GM13977 (cell line): ENCODE results near the gene SURF4.

Experiments used
- DNase-seq: peaks from one replicate; pipeline ENCODE4 v3.0.0; 2012; ENCODE audit warnings: low spot score
- in situ Hi-C: fragments of 300-500 bp; cut with MboI; formaldehyde crosslinking; loops from one replicate; pipeline ENCODE4 v1.12.0; 2022; ENCODE audit warnings: low sequenced_read_pairs, low pct_unique_long_range_greater_than_20kb, mixed read lengths, inconsistent platforms; ENCODE audit not compliant: unreplicated experiment
- TF ChIP-seq, protein P1 (sequence below): IDR thresholded peaks from 2 replicates; pipeline ENCODE4 v1.5.1; 2012; ENCODE audit warnings: mild to moderate bottlenecking, control low read depth; ENCODE audit not compliant: insufficient read depth; ENCODE audit errors: extremely low read depth, missing control alignments

The SURF4 gene

GRCh38 chr9:133375724-133376654 lies at the start of gene SURF4, which contains the start of gene STKLD1:
SURF4 (minus strand) TSS chr9:133376060; CDS start chr9:133375969, 91 bp downstream.
STKLD1 (plus strand) TSS chr9:133376366; CDS start chr9:133376474, 108 bp downstream.
- in situ Hi-C loops = no loop called here
- peak; percentile 100 for DNase-seq
- TF ChIP-seq, protein P1, sequence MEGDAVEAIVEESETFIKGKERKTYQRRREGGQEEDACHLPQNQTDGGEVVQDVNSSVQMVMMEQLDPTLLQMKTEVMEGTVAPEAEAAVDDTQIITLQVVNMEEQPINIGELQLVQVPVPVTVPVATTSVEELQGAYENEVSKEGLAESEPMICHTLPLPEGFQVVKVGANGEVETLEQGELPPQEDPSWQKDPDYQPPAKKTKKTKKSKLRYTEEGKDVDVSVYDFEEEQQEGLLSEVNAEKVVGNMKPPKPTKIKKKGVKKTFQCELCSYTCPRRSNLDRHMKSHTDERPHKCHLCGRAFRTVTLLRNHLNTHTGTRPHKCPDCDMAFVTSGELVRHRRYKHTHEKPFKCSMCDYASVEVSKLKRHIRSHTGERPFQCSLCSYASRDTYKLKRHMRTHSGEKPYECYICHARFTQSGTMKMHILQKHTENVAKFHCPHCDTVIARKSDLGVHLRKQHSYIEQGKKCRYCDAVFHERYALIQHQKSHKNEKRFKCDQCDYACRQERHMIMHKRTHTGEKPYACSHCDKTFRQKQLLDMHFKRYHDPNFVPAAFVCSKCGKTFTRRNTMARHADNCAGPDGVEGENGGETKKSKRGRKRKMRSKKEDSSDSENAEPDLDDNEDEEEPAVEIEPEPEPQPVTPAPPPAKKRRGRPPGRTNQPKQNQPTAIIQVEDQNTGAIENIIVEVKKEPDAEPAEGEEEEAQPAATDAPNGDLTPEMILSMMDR = no peak

GRCh38 chr9:133425049-133425632 lies 49.3 kb upstream of the SURF4 start:
- in situ Hi-C loops = no loop called here
- DNase-seq = no peak
- TF ChIP-seq, protein P1 = no peak

- no peak for DNase-seq
- in situ Hi-C loops = no loop called here
These were observed 48.3 kb upstream of the SURF4 start for GRCh38 chr9:133424187-133424586.

DNA sequence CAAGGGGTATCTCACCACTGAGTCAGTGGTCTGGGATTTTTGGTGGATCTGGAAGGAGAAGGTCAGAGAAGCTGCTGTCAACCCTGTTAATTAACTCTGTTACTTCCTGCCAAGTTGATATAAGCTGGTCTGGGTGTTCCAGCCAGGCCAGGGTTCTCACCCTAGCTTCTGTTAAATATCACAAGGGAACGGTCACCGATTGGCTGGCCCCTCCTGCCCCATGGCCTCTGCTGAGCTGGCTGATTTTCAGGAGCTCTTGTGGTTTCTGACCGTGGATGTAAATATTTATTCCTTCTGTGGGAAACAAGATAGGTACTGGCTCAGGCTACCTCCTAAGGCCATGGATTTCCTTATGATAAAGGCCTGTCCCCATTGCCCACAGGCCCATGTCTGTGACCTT lies 47.4 kb upstream of the SURF4 start:
- in situ Hi-C loops = no loop called here
- TF ChIP-seq, protein P1 = no peak
- DNase-seq = no peak

More at GRCh38 chr9:133424187-133424586, 48.3 kb upstream of the SURF4 start:
- TF ChIP-seq, protein P1 = no peak

- in situ Hi-C loops = no loop called here
- DNase-seq = peak; percentile 80
- TF ChIP-seq, protein P1 = peak; percentile 12
These were observed 46.0 kb upstream of the SURF4 start, which contains the start of gene ADAMTS13 for GRCh38 chr9:133421615-133422542. ADAMTS13 (plus strand) TSS chr9:133422367; CDS start chr9:133422444, 77 bp downstream.

- TF ChIP-seq, protein P1 = no peak
- peak; percentile 90 for DNase-seq
- in situ Hi-C loops = no loop called here
These were observed 44.5 kb upstream of the SURF4 start for GRCh38 chr9:133420392-133420827.
